T-helper 2 cell treated with Interferon-gamma antibody and Interleukin-4, amounts not matched to agents 5 μg/mL and 100 μg/mL, for 36 hours (primary cell): ENCODE measurements around the gene TOR4A.
A peak's percentile ranks its signal among the peaks of the same experiment; 100 is the strongest.

Experiments
- DNase-seq: peaks from one replicate; pipeline ENCODE4 v3.0.0; 2021; ENCODE audit warnings: low spot score
- H3K27ac Mint-ChIP-seq: one replicate; pipeline ENCODE4 v1.8.0; 2021; ENCODE audit warnings: mild to moderate bottlenecking, mixed read lengths
- H3K27me3 Mint-ChIP-seq: one replicate; pipeline ENCODE4 v1.8.0; 2021; ENCODE audit warnings: low read depth, mixed read lengths
- H3K36me3 Mint-ChIP-seq: one replicate; pipeline ENCODE4 v1.8.0; 2021; ENCODE audit warnings: low read depth, mixed read lengths
- H3K4me1 Mint-ChIP-seq: one replicate; pipeline ENCODE4 v1.8.0; 2021; ENCODE audit warnings: low read depth, mixed read lengths
- H3K4me3 Mint-ChIP-seq: one replicate; pipeline ENCODE4 v1.8.0; 2022; ENCODE audit warnings: mild to moderate bottlenecking, moderate library complexity, mixed read lengths
- H3K9me3 Mint-ChIP-seq: one replicate; pipeline ENCODE4 v1.8.0; 2021; ENCODE audit warnings: mixed read lengths

The TOR4A gene

DNA sequence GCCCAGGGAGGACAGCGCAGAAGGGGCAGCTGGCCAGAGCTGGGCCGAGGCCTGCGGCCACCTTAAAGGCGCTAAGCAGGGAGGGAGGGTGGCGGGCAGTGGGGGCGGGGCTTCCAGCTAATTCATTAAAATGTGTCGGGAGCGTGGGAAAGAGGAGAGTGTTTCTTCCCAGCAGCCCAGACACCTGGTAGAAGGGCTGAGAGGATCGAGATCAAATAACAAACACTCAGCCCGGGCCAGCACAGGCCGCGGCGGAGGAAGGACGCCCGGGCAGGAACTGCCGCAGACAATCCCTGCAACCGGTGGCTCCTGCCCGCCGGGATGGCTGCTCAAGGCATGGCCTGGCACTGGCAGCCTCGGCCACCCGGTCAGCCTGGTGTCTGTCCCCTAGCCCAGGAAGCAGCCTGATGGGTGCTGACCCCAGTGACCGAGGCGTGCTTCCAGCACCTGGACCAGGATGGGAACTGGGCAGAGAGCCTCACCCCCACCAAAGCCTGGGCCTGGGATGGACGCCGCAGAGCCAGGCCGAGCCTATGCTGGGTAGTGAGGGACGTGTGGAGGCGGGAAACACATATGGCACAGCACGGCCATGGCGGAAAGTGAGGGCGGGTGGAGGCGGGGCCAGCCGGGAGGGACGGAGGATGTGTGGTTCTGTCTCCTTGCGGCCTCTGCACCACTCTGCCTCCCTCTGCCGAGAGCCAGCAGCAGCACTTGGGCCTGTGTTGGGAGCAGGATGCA is 27.7 kb downstream of the TOR4A start:
- H3K27me3 Mint-ChIP-seq: peaks cover 6% of the 10 kb centered on the region
- H3K4me1 Mint-ChIP-seq: peaks cover 5% of the 10 kb centered on the region
- no peaks in the 10 kb centered on the region for H3K9me3 Mint-ChIP-seq
- no peaks in the 10 kb centered on the region for H3K36me3 Mint-ChIP-seq
- peak; percentile 58 for DNase-seq
- H3K27ac Mint-ChIP-seq: no peak overlapping the region
- no peak overlapping the region for H3K4me3 Mint-ChIP-seq

DNA sequence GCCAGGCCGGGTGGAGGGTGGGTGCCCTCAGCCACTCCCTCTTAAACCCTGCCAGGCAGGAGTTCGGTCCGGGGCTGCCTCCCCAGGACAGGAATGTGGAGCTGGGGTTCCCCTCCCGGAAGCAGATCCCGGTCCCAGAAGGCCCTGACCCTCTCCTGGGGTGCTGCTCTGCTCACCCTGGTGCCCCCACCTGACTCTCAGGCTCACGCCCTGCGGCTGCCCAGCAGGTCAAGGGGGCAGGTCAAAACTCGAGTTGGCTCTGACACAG is 28.2 kb downstream of the TOR4A start:
- Mint-ChIP-seq H3K9me3 (no peaks in the 10 kb centered on the region), H3K27ac (no peak overlapping the region), H3K36me3 (no peaks in the 10 kb centered on the region), H3K4me1 (peaks cover 5% of the 10 kb centered on the region), H3K4me3 (no peak overlapping the region), H3K27me3 (peaks cover 4% of the 10 kb centered on the region)
- DNase-seq: no peak

DNA sequence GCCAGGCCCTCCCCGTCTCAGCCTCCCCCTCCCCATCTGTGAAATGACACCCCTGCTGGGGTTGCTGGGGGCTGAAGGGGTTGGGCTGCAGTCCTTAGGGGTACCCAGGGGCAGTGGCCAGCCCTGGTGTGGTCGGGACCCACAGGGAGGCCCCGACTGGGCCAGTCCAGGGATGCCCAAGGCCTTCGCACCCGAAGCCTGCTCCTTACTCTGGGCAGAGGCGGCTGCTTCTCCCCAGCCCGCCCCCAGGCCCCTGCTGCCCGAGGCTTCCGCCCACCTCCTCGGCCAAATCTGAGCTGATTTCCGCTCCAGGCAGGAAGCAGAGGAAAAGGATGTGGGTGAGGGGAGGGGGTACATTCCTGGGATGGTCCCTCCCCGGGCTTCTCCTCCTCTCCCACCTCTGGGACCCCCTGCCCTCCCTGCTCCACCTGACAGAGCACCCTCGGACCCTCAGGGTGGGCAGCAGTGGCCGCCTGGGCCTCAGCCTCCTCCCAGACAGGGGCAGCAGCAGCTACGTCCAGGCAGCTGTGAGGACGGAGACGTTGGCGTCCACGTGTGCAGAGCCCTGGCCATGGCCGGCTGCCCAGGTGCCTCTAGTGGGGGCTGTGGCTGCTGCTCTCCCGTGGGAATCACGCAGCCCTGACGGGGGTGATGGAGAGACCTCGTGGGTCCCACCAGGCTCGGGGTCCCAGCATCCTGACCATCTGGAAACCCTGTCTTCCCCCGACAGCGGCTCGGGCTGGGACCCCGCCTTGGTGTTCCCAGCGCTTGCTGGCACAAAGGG is 28.7 kb downstream of the TOR4A start:
- Mint-ChIP-seq H3K4me3 (no peak overlapping the region), H3K4me1 (peaks cover 3% of the 10 kb centered on the region), H3K27ac (no peak overlapping the region), H3K36me3 (no peaks in the 10 kb centered on the region), H3K9me3 (no peaks in the 10 kb centered on the region), H3K27me3 (peaks cover 3% of the 10 kb centered on the region)
- no peak for DNase-seq

DNA sequence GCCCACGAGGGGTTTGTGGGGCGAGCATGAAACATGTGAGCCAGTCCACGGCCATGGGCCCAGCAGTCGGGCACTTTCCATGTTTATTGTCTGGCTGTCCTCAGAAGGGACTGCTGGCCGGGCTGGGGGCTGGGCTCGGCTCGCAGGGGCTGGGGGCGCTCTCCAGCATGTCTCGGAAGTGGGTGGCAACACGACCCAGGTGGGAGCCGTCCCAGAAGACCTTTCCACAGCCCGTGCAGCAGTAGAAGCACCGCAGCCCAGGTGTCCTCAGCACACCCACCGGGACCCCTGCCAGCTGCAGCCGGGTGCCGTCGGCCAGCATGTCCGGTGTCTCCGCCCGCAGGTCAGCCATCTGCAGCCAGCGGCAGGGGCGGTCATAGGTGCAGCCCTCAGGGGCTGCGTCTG is 29.3 kb downstream of the TOR4A start:
- Mint-ChIP-seq H3K9me3 (no peaks in the 10 kb centered on the region), H3K4me1 (peaks cover 3% of the 10 kb centered on the region), H3K4me3 (no peak overlapping the region), H3K27me3 (no peaks in the 10 kb centered on the region), H3K27ac (no peak overlapping the region), H3K36me3 (no peaks in the 10 kb centered on the region)
- no peak for DNase-seq

DNA sequence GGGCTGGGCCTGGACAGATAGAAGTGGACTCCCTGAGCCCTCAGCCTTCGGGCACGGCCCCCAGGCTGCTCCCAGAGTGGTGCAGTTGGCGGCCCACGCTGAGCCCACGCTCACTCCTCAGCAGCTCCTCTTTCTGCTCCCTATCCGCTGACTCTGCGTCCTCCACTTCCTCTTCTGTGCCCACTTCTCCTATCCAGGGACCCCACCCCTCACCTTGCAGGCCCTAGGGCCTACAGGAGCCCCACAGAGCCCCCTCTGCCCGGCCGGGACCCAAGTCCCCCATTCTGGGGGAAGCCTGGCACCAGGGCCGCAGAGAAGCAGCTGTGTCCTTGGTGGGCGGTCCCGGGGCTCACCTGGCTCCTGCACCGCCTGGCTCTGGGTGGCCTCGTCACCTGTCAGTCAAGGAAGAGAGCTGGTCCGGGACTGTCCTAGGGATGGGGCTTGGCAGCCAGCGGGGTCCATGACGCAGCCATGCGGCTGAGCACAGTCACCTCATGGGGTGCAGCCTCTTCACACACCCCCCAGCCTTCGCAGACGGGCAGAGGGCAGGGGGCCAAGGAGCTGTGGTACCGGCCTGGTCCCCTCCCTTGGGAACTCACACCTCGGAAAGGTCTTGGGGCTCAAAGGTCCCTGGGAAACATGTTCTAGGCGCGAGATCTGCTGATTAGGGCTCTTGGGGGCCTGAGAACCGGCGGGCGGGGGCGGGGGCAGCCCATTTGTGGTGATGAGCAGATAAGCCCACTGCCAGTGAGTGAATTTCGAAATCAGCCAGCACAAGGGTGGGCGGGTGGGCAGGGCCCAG is 29.9 kb downstream of the TOR4A start:
- Mint-ChIP-seq H3K36me3 (no peaks in the 10 kb centered on the region), H3K9me3 (no peaks in the 10 kb centered on the region), H3K4me3 (no peak overlapping the region), H3K4me1 (peaks cover 3% of the 10 kb centered on the region), H3K27me3 (no peaks in the 10 kb centered on the region), H3K27ac (no peak overlapping the region)
- no peak for DNase-seq

DNA sequence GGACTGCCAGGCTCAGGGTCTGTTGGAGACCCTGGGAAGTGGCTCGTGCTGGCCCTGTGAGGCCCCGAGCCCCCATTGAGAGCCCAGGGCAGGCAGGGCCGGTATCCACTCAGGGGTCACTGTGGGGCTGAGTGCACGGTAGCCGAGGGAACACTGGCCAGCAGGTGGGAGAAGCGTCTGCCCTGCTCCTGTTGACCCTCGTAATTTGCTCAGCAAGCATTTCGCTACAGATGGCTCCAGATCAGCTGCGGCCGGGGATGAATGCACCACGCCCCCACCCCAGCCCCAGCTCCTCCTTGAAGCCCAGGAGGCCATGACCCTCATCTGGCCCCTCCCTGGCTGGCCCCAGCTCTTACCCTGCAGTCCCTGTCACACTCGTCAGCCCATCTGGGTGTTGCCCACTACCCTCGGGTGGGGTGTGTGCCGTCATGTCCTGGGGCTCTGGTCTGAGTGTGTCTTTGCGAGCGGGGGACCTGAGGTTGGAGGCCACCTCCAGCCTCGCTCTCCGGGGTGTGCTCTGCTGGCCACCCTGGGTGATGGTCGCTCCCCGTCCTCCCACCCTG is 30.6 kb downstream of the TOR4A start:
- no peaks in the 10 kb centered on the region for H3K27me3 Mint-ChIP-seq
- peaks cover 3% of the 10 kb centered on the region for H3K4me1 Mint-ChIP-seq
- H3K36me3 Mint-ChIP-seq: no peaks in the 10 kb centered on the region
- H3K27ac Mint-ChIP-seq: no peak overlapping the region
- DNase-seq: no peak
- H3K9me3 Mint-ChIP-seq: no peaks in the 10 kb centered on the region
- no peak overlapping the region for H3K4me3 Mint-ChIP-seq

DNA sequence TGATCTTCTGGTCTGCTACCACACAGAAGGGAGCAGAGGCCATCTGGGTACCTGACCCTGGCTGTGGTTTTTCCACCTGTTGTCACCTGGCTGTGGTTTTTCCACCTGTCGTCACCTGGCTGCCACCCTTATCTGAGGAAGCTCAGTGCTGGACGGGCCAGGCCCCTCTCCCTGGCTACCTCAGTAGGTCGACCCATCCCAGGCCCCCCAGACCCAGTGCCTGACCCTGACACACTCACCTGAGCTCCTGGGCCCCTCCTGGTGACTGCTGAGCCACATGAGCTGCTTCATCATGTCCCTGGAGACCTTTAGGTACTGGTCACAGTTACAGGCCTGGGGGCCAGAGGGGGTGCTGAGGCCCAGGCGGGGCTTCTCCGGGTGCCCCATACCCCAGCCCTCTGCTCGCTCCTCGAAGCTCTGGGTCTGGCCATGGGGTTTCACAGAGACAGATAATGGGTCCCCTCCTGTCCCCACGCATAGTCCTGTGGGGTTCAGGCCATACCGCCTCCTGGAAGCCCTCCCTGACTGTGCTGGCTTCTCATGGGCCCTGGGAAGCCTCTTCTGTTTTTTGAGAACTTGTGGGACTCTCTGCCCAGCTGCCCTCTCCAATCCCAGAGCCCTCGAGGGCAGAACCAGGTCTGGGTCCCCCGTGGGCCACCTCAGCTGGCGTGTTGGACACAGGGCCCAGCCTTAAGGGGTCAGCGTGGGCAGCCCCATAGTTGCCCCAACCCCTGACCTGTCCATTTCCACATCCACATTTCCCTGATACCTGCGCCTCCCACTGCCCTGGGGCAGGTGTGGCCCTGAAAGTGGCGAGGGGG is 32.1 kb downstream of the TOR4A start:
- Mint-ChIP-seq H3K27ac (no peak overlapping the region), H3K4me3 (no peak overlapping the region), H3K9me3 (no peaks in the 10 kb centered on the region)

DNA sequence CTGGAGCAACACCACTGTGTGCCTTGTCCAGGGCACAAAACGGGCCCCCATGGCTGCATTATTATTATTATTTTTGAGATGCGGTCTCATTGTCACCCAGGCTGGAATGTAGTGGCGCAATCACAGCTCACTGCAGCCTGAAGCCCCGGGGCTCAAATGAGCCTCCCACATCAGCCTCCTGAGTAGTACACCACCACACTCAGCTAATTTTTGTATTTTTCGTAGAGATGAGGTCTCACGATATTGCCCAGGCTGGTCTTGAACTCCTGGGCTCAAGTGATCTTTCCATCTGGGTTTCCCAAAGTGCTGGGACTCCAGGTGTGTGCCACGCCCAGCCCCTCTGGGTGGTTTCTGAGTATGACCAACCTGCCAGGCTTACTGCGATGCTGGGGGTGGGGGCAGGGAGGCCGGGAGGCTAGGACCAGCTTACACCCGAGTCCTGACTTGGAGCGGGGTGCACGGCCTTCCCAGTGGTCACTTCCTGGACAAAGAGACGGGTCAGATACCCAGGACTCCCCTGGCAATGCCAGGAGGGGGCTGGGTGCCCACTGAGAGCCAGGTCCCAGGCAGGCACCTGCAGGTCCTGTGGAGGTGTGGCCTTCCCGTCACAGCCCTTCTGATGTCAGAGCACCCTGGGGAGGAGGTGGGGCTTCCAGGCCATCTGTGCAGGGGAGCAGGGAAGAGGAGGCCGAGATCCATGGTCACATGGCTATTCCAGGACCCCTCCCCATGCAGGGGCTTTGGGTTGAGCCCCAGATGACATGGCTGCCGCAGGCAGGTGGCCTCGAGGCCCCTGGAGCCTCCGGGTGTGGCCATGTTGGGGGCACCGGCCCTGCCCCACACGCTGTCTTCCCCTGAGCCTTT is 32.9 kb downstream of the TOR4A start:
- no peaks in the 10 kb centered on the region for H3K9me3 Mint-ChIP-seq
- peaks cover 2% of the 10 kb centered on the region for H3K4me1 Mint-ChIP-seq
- no peak overlapping the region for H3K4me3 Mint-ChIP-seq
- H3K36me3 Mint-ChIP-seq: no peaks in the 10 kb centered on the region
- DNase-seq: no peak
- no peak overlapping the region for H3K27ac Mint-ChIP-seq
- no peaks in the 10 kb centered on the region for H3K27me3 Mint-ChIP-seq

More for the DNA sequence above, 32.1 kb downstream of the TOR4A start:
- no peak for DNase-seq
- Mint-ChIP-seq H3K27me3 (no peaks in the 10 kb centered on the region), H3K4me1 (peaks cover 3% of the 10 kb centered on the region), H3K36me3 (no peaks in the 10 kb centered on the region)

DNA sequence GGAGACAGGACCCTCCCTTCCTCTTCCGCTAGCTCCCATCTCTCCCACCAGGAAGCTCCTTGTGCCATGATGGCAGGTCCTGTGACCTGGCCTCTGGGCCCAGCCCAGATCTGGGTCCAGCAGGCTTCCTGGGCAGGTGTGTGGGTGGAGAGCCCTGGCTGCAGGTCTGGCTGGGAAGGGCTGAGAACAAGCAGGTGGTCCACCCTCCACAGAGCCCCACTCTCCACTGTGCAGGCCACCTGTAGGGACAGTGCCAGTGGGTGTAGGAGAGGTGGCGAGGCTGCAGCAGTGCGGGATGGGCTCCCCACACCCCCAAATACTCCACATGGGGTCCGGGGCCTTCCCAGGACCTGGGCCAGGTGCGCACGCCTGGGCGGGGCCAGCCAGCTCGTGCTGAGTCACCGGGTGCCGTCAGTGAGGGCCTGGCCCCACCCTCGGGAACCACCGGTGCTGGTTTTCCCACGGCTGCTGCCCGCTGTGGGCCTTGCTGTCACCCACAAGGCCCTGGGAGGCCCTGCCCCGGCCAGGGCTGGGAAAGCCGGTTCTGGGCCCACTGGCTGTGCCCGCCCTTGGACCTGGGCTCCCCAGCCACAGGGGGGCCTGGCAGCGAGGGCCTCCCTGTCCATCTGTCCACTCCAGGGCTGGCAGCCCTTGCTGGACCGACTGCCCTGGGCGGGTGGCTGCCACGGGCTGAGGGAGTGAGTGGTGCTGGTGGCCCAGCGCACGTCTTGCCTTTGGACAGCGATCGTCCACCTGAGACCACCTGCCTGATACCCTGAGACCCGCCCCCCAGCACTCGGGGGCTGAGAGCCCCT is 33.9 kb downstream of the TOR4A start:
- no peaks in the 10 kb centered on the region for H3K9me3 Mint-ChIP-seq
- H3K4me1 Mint-ChIP-seq: no peaks in the 10 kb centered on the region
- H3K27ac Mint-ChIP-seq: no peak overlapping the region
- H3K36me3 Mint-ChIP-seq: no peaks in the 10 kb centered on the region
- H3K4me3 Mint-ChIP-seq: no peak overlapping the region
- no peaks in the 10 kb centered on the region for H3K27me3 Mint-ChIP-seq
- DNase-seq: no peak

DNA sequence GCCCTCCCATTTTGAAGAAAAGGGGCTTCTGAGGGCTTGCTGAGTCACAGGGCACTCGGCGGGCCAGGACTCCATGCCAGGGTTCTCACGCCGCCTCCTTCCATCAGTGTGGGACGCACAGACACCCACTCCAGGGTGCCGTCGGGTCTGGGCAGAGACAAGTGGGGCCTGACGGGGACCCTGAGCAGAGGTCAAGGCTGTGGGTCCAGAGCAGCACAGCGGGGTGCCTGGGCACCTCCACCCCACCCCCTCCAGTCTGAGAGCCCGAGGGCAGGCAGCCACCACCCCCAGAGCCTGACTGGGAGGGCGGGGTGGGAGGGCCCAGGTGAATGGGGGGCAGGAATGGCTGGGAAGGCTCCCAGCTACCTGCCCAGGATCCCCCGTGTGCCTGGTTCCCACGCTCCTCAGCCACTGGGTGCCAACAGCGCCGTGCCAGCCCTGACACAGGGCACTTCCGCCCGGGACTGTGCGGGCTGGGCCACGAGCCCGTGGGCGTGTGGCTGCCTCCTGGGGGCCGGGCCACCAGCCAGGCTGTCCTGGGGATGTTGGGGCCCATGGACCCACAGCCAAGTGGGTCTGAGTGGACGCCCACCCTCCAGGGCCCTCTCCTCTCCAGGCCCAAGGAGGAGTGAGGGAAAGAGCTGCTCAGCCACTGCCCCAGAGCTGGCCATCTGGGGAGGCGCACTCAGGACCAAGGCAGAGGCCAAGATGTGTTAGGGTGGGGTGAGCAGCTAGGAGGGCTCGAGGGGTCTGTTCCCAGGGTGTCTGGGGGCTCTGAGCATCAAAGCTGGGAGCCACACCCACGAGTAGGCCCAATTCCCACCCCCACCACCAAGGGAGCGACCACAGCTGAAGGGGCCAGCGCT is 34.7 kb downstream of the TOR4A start:
- no peaks in the 10 kb centered on the region for H3K9me3 Mint-ChIP-seq
- H3K4me3 Mint-ChIP-seq: no peak overlapping the region
- DNase-seq: no peak
- H3K4me1 Mint-ChIP-seq: peaks cover 2% of the 10 kb centered on the region
- H3K27ac Mint-ChIP-seq: no peak overlapping the region
- H3K27me3 Mint-ChIP-seq: peaks cover 2% of the 10 kb centered on the region
- H3K36me3 Mint-ChIP-seq: no peaks in the 10 kb centered on the region

DNA sequence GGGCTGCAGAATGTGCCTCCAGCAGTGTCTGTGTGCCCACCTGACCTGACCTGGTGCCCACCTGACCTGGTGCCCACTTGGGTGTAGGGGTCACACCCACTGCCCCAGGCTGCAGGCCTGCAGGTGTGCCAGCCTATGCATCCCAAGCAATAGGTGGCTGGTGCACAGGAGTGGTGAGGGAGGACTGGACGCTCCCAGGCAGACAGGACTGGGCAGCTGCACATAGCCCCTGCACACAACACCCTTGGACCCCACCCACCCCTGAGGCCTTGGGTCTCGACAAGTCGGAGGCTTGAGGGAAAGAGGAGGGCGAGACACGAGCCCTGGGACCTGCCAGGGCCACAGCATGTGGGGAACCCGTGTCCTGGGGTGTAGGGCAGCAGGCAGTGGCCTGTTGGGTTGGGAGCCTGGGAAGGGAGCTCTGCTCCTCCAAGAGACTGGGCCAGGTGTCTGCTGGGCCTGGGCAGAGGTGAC is 35.4 kb downstream of the TOR4A start:
- H3K27ac Mint-ChIP-seq: no peak overlapping the region
- H3K27me3 Mint-ChIP-seq: peaks cover 2% of the 10 kb centered on the region
- no peak overlapping the region for H3K4me3 Mint-ChIP-seq
- no peak for DNase-seq
- no peaks in the 10 kb centered on the region for H3K36me3 Mint-ChIP-seq
- H3K9me3 Mint-ChIP-seq: no peaks in the 10 kb centered on the region
- peaks cover 2% of the 10 kb centered on the region for H3K4me1 Mint-ChIP-seq
